Endodermal cell (in vitro differentiated cells): ENCODE results near the gene TMEFF1. TPM values are rescaled to one million over a fixed set of nuclear protein-coding genes. Genes with fewer than 3 reads are reported as not detected.

Experiments
- DNase-seq: peaks from one replicate; pipeline ENCODE4 v3.0.0-alpha.2; 2017
- H3K27ac ChIP-seq: 2 replicates; pipeline ENCODE4 v1.5.1; 2013; ENCODE audit warnings: mild to moderate bottlenecking, low read depth, low read length, moderate library complexity
- H3K27me3 ChIP-seq: 2 replicates; pipeline ENCODE4 v1.6.1; 2013; ENCODE audit warnings: mild to moderate bottlenecking, low read length, moderate library complexity; ENCODE audit not compliant: insufficient read depth, control insufficient read depth, poor library complexity, severe bottlenecking
- H3K36me3 ChIP-seq: 2 replicates; pipeline ENCODE4 v1.7.0; 2013; ENCODE audit warnings: mild to moderate bottlenecking, low read length, moderate library complexity; ENCODE audit not compliant: control insufficient read depth, insufficient read depth
- H3K4me1 ChIP-seq: one replicate; pipeline ENCODE4 v1.7.0; 2013; ENCODE audit warnings: low read length; ENCODE audit not compliant: control insufficient read depth, insufficient read depth
- H3K4me3 ChIP-seq: 2 replicates; pipeline ENCODE4 v1.5.1; 2013; ENCODE audit warnings: mild to moderate bottlenecking, low read length, moderate library complexity
- H3K9ac ChIP-seq: 2 replicates; pipeline ENCODE4 v1.6.1; 2013; ENCODE audit warnings: mild to moderate bottlenecking, low read length, moderate library complexity; ENCODE audit not compliant: poor library complexity, severe bottlenecking; ENCODE audit errors: extremely low read depth
- H3K9me3 ChIP-seq: 2 replicates; pipeline ENCODE4 v1.6.1; 2013; ENCODE audit warnings: mild to moderate bottlenecking, low read length, moderate library complexity; ENCODE audit not compliant: control insufficient read depth
- H3K27ac Mint-ChIP-seq: 2 replicates; pipeline ENCODE4 v1.8.0; 2020; ENCODE audit warnings: mixed read lengths
- H3K27me3 Mint-ChIP-seq: 2 replicates; pipeline ENCODE4 v1.8.0; 2021; ENCODE audit warnings: mild to moderate bottlenecking, mixed read lengths; ENCODE audit not compliant: insufficient read depth
- H3K36me3 Mint-ChIP-seq: 2 replicates; pipeline ENCODE4 v1.8.0; 2020; ENCODE audit warnings: low read depth, mixed read lengths
- H3K4me1 Mint-ChIP-seq: 2 replicates; pipeline ENCODE4 v1.8.0; 2020; ENCODE audit warnings: mixed read lengths
- H3K4me3 Mint-ChIP-seq: 2 replicates; pipeline ENCODE4 v1.8.0; 2020; ENCODE audit warnings: mild to moderate bottlenecking, moderate library complexity, mixed read lengths
- H3K9me3 Mint-ChIP-seq: 2 replicates; pipeline ENCODE4 v1.8.0; 2020; ENCODE audit warnings: mild to moderate bottlenecking, mixed read lengths
- WGBS, 2 experiments: methylation state at CpG; one replicate each; pipeline versions ENCODE4 v1.1.5 to v1.1.7; 2013; ENCODE audit warnings: missing lambda C conversion rate in 2 of 2, mixed read lengths in 1 of 2; ENCODE audit not compliant: insufficient coverage in 1 of 2, insufficient read length in 1 of 2; 5-methylcytosine and 5-hydroxymethylcytosine counted together
- total RNA-seq, 2 donors: library from RNA; stranded (reverse); fragmentation: NEBNext Ultra II Directional in 1 of 2; extraction: Animal tissue kit (Norgen Biotek cat#: 25700) in 1 of 2; gene quantifications; 2 replicates in 1 of 2; 3 replicates in 1 of 2; pipeline ENCODE4 v1.2.1, GENCODE V29; 2021
- TF ChIP-seq, protein P1 (sequence below): fragments of 200-600 bp; sonication (generic); conservative IDR thresholded peaks from 2 replicates; pipeline ENCODE4 v1.5.0; 2021; ENCODE audit warnings: antibody characterized with exemption, mild to moderate bottlenecking

The TMEFF1 gene
- total RNA-seq, 2 donors from 2014 or later, result 67.5 to 111 TPM

DNA sequence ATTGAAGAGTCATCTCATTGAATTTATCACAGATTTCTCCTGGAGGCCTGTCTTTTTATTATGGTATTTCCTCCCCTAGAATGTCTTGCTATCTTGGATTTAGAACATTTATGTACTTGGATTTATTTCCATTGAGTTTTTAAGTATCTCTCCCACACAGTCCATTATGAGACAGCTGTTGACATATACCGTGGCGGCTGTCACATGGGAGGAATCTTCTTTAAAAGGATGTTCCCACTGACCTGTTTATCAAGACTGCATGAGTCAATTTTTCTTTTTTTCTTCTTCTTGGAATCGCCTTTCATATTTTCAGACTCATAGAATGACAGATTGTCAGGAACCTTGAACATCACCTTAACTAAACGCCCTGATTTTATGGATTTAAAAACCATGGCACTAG, 102.1 kb downstream of the TMEFF1 start:
- WGBS, 2 experiments, result 67 to 70% methylated on average over 3 to 4 of the region's 4 CpGs
- DNase-seq, result no peak
- no peaks in the 10 kb centered on the region for H3K27me3 ChIP-seq
- peaks cover 57% of the 10 kb centered on the region for H3K36me3 ChIP-seq
- H3K4me1 ChIP-seq, result no peaks in the 10 kb centered on the region
- TF ChIP-seq, protein P1, sequence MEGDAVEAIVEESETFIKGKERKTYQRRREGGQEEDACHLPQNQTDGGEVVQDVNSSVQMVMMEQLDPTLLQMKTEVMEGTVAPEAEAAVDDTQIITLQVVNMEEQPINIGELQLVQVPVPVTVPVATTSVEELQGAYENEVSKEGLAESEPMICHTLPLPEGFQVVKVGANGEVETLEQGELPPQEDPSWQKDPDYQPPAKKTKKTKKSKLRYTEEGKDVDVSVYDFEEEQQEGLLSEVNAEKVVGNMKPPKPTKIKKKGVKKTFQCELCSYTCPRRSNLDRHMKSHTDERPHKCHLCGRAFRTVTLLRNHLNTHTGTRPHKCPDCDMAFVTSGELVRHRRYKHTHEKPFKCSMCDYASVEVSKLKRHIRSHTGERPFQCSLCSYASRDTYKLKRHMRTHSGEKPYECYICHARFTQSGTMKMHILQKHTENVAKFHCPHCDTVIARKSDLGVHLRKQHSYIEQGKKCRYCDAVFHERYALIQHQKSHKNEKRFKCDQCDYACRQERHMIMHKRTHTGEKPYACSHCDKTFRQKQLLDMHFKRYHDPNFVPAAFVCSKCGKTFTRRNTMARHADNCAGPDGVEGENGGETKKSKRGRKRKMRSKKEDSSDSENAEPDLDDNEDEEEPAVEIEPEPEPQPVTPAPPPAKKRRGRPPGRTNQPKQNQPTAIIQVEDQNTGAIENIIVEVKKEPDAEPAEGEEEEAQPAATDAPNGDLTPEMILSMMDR, result no peak
- Mint-ChIP-seq H3K4me3 (no peak overlapping the region), H3K36me3 (peaks cover 50% of the 10 kb centered on the region), H3K9me3 (no peaks in the 10 kb centered on the region), H3K4me1 (no peaks in the 10 kb centered on the region), H3K27ac (no peak overlapping the region), H3K27me3 (no peaks in the 10 kb centered on the region)
- no peak overlapping the region for H3K4me3 ChIP-seq
- no peak overlapping the region for H3K27ac ChIP-seq
- H3K9me3 ChIP-seq, result no peaks in the 10 kb centered on the region
- H3K9ac ChIP-seq, result no peak overlapping the region

DNA sequence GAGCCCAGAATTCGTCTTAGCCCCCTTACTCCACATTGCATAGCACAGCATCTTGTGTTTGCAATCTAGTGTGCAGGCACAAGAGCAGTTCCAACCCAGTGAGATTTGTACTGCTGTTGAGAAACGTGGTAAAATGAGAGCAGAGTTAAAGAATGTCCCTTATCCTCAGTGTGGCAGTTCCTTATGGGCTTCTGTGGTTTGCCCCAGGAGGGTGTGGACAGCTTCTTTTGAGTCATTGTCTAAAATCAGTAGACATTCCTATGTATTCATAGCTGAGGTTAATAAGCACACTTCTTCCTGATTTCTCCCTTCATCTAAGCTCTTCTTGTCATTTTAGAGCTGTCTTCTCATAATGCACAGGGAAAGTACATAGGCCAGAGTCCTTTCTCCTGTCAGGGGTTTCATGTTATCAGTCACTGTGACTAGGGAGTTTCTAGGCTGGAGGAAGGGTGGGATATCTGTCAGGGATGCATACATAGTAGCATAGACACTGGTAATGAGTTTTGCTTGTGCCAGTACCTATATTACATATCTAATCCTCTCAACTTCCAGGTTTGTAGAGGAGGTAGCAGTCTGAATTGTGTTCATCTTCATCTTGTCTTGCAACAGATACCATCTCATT, 102.9 kb downstream of the TMEFF1 start:
- no peak for DNase-seq
- WGBS, 2 experiments, result 72 to 100% methylated on average over 1 to 2 of the region's 2 CpGs
- H3K27me3 Mint-ChIP-seq, result no peaks in the 10 kb centered on the region
- Histone ChIP-seq H3K36me3 (peaks cover 64% of the 10 kb centered on the region), H3K9ac (no peak overlapping the region), H3K27me3 (no peaks in the 10 kb centered on the region), H3K9me3 (no peaks in the 10 kb centered on the region), H3K27ac (no peak overlapping the region), H3K4me3 (no peak overlapping the region), H3K4me1 (no peaks in the 10 kb centered on the region)
- no peak overlapping the region for H3K27ac Mint-ChIP-seq
- TF ChIP-seq, protein P1, result no peak
- H3K4me1 Mint-ChIP-seq, result no peaks in the 10 kb centered on the region
- H3K9me3 Mint-ChIP-seq, result no peaks in the 10 kb centered on the region
- H3K4me3 Mint-ChIP-seq, result no peak overlapping the region
- H3K36me3 Mint-ChIP-seq, result peaks cover 48% of the 10 kb centered on the region

DNA sequence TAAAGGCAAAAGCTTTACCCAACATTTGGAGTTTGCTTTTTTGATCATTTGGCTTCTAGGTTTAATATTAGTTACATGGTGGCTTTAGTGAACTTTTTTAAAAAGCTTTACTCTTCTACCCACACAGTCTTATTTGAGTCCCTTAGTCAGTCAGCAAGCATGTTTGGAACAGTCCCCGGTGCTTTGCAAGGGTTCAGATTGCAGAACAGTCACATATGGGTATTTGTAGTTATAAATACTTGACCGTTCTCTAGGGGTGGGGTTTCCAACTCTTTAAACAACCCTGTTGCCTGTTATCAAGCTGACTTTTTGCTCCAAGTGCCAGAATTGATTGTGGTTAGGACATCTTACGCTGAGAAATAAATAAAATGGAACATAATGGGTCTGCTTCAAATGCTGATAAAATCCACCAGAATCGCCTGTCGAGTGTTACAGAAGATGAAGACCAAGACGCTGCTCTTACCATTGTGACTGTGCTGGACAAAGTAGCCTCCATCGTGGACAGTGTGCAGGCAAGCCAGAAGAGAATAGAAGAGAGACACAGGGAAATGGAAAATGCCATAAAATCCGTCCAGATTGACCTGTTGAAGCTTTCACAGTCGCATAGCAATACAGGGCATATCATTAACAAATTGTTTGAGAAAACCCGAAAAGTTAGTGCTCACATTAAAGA, 105.0 kb downstream of the TMEFF1 start, which contains the start of gene CAVIN4:
TSS of gene CAVIN4 (plus strand) at position 304 of the 673 bp plus-strand sequence. CDS start at position 369, 65 bp downstream.
- Mint-ChIP-seq H3K27me3 (no peaks in the 10 kb centered on the region), H3K36me3 (peaks cover 53% of the 10 kb centered on the region), H3K4me1 (no peaks in the 10 kb centered on the region), H3K4me3 (no peak within 1 kb of the TSS), H3K27ac (no peak within 1 kb of the TSS), H3K9me3 (no peaks in the 10 kb centered on the region)
- Histone ChIP-seq H3K9me3 (no peaks in the 10 kb centered on the region), H3K4me3 (no peak within 1 kb of the TSS), H3K4me1 (no peaks in the 10 kb centered on the region), H3K9ac (no peak within 1 kb of the TSS), H3K36me3 (peaks cover 64% of the 10 kb centered on the region), H3K27ac (no peak within 1 kb of the TSS), H3K27me3 (no peaks in the 10 kb centered on the region)
- no peak for DNase-seq
- 95 to 97% methylated on average over 8 to 10 of the region's 10 CpGs for WGBS, 2 experiments
- TF ChIP-seq, protein P1, result no peak
